A549 treated with AZD2906 at 1 μM for 4 hours (cell line): ENCODE results near the gene CDKN2AIP. TPM values are rescaled to one million over a fixed set of nuclear protein-coding genes. Genes with fewer than 3 reads are reported as not detected.

ENCODE experiments used
- total RNA-seq: library from RNA; stranded (reverse); fragments of 200-300 nt; extraction: Qiagen RNA extraction; gene quantifications from 5 replicates; pipeline ENCODE4 v1.2.3, GENCODE V29; 2022

The CDKN2AIP gene
- 9.5 to 10.1 TPM (median 10.1 TPM) in 5 replicates for total RNA-seq

GRCh38 chr4:183444214-183445096, at the start of gene CDKN2AIP:
Gene CDKN2AIP, plus strand, starts transcription at chr4:183444636. Its CDS starts 162 bp downstream, at chr4:183444798.

Other genes starting within 250 kb of the CDKN2AIP start
- not detected in 5 replicates for gene CLDN22, start 124.4 kb upstream of the CDKN2AIP start, total RNA-seq
- not detected in 5 replicates for gene CLDN24, start 122.2 kb upstream of the CDKN2AIP start, total RNA-seq
- 8.8 to 10.5 TPM (median 9.4 TPM) in 5 replicates for gene ING2, start 60.4 kb downstream of the CDKN2AIP start, total RNA-seq
- 15.9 to 18.0 TPM (median 16.9 TPM) in 5 replicates for gene RWDD4, start 214.5 kb downstream of the CDKN2AIP start, total RNA-seq
- 8.6 to 13.6 TPM (median 9.8 TPM) in 5 replicates for gene TRAPPC11, start 214.7 kb downstream of the CDKN2AIP start, total RNA-seq